A172 (cell line): Measurements from ENCODE around the gene KLHL33. TPM values are rescaled to one million over a fixed set of nuclear protein-coding genes. Genes with fewer than 3 reads are reported as not detected.

ENCODE experiments used
- DNase-seq: peaks from one replicate; pipeline ENCODE4 v3.0.0-alpha.2; 2015; ENCODE audit warnings: low spot score
- total RNA-seq: library from RNA; depleted of rRNA; stranded (reverse); fragments of >200 nt; shearing (Covaris generic); gene quantifications from 2 replicates; pipeline ENCODE4 v1.2.3, GENCODE V29; 2014; rRNA removed

KLHL33 gene, protein sequence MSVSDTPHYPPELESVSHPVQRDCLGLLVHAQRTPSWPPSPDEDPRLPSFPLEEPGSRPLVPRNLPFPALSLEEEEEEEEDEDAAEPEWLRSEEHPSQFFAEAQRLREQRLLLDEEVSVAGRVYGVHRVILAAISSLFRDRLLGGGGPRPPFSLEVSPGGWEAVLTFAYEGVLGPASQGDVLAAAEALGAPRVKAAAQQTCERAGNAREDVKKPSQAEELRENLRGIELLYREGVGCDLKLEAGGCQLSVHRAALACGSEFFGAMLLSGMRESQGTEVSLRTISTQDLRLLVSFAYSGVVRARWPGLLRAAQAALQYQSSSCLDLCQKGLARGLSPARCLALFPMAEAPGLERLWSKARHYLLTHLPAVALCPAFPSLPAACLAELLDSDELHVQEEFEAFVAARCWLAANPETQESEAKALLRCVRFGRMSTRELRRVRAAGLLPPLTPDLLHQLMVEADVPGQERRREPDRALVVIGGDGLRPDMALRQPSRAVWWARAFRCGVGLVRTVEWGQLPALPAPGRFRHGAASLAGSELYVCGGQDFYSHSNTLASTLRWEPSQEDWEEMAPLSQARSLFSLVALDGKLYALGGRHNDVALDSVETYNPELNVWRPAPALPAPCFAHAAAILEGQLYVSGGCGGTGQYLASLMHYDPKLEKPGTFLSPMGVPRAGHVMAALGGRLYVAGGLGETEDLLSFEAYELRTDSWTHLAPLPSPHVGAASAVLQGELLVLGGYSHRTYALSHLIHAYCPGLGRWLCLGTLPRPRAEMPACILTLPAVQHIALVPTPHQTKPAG
- total RNA-seq: not detected in 2 replicates

DNA sequence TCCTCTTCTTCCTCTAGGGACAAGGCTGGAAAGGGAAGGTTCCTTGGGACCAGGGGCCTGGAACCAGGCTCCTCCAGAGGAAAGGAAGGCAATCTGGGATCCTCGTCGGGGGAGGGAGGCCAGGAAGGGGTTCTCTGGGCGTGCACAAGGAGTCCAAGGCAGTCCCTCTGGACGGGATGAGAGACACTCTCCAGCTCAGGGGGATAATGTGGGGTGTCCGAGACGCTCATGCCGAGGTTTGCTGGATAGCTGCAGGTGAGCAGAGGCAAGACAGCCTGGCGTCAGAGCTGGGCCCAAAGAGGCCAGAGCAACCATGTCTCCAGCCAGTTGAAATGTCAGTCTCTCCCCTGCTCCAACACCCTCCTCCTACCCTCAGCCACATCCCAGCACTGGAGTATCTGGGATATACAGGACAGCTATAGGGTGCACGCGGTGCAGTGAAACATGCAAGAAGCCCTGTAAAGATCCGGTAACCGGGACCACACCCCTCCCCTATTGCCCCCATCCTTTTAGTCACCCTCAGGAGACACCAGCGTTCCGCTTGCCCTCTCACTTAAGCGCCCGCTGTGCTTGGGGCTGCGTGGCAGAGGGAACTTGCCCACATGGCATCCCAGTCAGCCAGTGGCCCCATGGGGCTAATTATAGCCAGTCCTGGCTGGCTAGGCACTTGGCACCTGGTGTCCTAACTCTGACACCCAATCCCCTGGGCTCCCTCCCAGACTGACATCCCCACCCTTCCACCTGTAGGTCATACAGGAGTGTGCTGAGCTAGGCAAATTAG, at the start of gene KLHL33:
Gene KLHL33 (minus strand): TSS at position 585 of the 781 bp plus-strand sequence. CDS start 355 bp downstream, at position 230.
- DNase-seq: no peak

DNA sequence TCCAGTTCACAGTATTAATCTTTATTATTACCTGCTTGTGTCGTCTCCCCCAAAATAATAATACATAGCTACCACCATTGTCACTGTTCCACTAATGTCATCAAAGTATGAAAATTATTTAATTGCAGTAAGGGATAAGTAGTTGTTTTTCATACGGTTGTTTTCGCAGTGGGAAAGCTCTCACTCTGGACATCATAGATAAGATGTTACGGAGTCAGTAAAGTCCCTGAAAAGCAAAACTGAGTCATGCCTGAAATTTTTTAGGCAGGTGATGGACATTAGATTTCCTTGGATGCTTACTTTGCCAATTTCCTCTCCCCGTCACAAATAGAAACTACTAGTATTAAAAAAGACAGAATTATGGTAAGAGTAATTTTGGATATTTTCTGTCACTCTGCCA, 46.4 kb upstream of the KLHL33 start:
- DNase-seq: no peak

DNA sequence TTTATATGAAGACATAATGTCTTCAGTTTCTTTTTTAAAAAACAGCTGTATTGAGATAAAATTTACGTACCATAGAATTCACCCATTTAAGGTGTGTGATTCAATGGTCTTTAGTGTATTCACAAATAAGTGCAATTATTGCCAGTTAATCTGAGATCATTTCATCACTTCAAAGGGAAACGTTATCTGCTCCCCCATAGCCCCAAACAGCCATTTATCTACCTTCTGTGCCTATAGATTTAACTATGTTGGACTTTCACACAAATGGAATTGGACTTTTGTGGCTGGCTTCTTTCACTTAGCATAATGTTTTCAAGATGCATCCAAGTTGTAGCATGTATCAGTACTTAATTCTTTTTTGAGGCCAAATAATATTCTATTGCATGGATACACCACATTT, 42.9 kb upstream of the KLHL33 start:
- no peak for DNase-seq

DNA sequence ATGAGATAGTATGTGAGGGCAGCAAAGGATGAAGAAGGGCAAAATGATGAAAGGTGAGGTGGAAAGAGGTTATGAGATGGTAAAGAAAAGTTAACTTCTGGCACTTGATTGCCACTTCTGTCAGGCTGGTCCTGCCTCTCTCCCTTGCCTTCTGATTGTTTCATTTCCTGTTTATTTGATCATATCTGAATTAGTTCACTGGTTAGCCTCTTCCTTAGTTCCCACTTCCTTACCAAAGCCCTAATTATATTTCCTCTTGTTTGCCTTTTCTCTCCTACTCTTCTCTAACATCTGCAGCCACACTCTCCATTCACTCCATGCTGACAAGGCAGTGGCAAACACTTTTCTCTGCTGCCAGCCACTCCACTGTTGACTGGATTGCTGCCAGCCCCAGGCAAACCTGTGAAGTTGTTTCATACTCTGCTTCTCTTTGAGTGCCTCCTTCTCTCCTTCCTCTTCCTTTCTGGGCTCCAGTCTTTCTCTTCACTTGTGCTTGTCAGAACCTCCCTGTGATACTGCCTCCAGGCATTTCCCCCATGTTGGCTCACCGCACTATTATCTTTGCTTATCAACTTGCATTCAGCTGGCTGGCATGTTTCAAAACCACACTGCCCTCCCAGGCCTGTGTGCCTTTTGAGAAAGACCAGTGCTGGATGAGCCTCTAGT, 41.4 kb upstream of the KLHL33 start:
- peak; percentile 71 for DNase-seq

DNA sequence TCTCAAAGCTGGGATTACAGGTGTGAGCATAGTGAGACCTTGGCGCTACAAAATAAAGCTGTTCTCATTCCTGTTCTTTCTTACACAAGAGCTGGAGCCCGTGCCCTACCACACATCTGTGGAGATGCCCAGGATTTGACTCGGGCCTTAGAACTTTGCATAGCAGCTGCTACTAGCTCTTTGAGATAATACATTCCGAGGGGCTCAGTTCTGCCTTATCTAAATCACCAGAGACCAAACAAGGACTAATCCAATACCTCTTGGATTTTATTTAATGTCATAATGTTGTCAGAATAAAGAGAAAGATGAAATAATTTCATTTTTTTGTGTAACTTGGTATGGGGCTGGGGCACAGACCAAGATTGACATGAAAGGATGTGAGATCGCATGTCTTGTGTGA, 40.8 kb upstream of the KLHL33 start:
- no peak for DNase-seq

DNA sequence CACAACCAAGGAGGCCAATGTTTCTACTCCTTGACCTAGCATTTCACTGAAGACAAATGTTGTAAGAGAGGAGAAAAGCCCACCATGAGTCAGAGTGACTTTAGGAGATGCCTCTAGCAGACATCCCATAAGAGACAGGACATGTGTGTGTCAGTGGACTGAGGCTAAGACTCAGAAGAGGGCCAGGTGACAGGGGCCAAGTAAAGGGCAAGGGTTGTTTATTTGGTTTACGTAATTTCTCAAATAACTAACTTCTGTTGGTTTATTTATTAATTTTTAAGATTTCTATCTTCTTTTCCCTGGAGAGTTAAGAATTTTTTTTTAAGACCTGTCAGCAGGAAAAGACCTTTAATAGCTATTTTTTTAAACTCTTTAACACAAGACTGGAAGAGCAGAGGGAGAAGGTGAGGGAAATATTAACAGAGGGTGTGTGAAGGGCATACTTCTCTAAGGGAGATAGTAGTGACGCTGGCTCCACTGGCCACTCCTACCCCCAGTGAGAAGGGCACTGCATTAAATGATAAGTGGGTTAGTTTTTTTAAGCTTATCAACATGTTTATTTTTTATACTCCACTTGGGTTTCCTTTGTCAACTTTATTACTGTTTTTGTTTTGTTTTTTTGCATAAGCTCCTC, 36.7 kb upstream of the KLHL33 start:
- no peak for DNase-seq

DNA sequence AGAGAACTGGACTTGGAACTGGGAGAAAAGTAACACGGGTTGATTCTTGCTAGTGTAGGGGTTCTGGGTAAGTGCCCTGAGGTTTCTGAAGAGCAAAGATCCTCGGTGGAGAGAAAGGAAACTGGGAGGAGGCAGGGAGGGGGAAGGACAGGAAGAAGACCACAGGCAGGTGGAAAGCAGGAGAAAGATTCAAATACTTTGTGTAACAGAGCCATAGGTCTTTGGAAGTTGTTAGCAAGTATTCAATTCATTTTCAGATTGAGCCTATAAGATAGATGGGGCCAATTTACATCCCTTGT, 34.6 kb upstream of the KLHL33 start:
- DNase-seq: peak; percentile 17

DNA sequence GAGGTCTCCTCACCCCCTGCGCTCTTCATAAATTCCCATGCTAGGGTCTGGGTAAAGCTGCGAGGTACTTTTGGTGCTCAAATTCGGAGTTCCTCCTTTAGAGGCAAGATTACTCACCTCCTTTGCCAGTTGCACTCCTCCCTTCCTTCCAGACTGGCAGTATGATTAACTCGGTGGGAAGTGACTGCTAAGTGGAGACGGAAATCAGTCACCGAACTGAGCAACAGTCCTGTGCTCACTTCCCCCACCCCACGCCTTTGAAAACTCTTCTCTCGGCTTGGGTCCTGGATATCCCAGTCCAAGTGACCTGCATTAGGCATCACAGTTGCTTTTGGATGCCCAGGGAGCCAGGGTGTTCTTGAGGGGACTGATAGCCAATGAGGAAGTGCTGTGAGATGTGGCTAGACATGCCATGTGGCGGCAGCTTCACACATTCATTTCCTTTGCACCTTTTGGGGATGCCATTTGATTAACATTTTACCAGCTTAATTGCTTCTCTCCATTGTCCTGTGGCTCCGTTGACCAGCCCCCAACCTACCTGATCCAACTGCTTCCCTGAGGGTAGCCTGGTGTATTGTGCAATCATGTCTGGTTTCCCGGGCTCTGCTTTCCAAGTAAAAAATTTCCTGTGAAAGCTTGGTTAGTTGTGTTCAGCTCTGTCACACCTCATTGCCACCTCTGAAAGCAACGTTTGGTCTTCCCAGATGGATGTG, 34.1 kb upstream of the KLHL33 start:
- peak; percentile 63 for DNase-seq

DNA sequence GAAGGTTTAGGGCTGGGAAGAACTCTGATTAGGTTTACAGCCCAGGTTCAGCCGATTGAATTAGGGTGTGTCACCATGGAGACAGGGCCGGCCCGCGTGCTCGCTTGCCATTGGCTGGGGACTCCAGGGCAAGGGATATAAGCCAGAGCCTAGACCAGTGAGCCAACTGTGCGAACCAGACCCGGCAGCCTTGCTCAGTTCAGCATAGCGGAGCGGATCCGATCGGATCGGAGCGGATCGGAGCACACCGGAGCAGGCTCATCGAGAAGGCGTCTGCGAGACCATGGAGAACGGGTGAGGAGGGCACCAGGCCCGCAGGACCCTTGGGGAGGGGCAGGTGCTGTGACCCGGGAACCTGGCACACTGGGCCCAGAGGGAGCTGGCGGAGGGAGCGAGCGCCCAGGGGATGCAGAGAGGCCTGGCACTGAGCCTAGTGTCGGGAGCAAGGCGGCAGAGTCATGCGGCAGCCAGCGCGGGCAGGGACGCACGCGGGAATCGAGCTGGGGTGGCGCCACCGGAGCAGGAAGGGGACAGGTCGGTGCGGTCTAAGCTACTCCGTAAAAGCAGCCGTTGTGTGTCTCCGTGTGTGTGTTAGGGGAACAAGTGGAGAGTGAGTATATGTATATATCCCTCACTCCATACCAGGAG, 33.4 kb upstream of the KLHL33 start, which contains the start of gene PNP:
Gene PNP (plus strand): TSS at position 165 of the 648 bp plus-strand sequence. CDS start 119 bp downstream, at position 284.
- DNase-seq: peak; percentile 64

DNA sequence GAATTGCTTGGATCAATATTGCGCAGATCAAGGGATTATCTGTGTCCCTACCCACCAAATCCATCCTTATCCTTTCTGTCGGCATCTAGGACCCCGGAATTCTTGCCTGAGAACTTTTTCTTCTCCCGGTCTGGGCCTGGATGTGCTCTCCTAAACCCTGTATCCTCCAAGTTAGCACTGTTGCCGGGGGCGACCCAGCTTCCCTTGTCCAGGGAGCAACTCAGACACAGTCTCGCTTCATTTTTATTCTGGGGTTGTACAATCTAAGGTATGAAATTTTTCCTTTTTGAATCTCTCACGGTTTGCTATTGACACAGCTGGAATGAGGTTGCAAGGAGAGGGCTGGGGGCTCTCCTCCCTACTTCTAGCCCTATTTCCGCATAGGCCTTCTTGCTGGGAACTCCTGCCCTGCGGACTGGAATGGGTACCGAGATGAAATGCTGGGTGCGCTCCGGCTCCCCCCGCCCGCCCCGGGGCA, 32.8 kb upstream of the KLHL33 start:
- DNase-seq: no peak

DNA sequence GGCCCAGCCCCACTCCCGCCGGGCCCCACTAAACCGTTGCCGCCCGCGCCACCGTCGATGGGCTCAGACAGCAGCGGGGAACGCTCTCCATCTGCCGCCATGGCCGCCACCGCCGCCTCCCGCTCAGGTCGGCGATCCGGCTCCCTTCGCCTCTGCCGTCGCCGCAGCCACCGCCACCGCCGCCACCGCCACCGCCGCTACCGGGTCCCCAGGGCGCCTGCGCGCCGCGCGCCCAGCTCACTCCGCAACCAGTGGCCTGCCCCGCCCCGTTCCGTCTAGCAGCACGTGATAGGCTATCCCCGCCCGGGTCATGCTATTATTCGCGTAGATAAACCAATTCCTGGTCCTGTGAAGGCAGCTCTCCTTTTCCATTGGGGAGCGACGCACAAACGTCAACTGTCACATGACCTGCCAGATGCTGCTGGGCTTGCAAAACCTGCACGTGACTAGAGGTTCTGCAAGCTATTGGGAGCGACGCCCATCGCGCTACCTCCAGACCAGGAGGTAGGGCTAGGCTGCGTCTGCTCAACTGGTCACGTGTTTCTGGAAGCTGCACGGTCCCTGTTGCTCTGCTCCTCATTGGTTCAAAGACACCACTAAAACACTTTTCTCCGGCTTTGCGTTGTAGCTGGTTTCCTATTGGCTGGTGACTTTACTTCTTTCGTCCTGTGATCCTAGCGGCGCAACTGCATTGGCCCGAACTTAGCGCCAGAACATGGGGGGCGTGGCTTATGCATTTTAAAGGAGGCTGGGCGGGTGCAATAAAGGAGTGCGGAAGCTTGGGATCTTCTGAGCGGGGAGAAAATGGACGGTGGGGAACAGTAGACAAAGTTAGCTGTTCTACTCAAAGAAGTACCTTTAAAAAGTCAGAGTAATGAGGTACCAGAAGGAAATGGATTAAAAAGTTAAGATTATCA, 25.5 kb upstream of the KLHL33 start, which contains the start of gene PIP4P1:
Gene PIP4P1 (minus strand): TSS at position 210 of the 917 bp plus-strand sequence. CDS start 109 bp downstream, at position 101.
- peak; percentile 99 for DNase-seq

DNA sequence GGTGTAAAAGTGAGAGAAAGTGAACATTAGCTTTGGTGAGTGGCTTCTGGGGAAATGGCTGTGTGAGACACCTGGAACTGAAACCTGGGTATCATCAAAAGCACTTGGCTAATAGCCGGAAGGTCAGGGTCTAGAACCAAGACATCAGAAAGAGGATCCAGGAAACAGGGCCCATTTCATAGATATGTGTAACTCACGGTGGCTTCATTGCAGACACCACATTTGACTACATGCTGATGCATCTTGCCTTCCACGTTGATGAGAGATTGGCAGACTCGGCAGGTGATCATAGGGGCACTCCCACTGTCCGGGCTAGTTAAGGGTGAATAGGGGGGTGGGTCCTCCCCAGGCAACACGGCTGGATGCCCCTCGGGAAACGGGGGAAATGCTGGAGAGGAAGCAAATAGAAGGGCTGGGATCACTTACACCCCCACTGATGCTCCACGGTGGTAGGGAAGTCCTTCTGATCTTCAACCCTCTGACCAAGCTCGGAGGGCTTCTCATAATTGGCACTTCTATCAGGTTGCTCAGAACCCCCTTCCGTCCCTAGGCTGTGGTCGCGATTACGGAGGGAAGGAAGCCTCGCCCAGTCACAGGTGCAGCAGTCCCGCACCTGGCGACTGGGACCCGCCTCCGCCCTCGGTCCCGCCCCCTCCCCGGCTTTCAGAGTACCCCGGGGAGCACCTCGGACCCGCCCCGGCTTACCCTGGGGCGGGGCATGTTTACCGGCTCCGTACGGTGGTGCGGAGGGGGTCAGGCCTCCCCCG, 24.7 kb upstream of the KLHL33 start:
- DNase-seq: no peak

DNA sequence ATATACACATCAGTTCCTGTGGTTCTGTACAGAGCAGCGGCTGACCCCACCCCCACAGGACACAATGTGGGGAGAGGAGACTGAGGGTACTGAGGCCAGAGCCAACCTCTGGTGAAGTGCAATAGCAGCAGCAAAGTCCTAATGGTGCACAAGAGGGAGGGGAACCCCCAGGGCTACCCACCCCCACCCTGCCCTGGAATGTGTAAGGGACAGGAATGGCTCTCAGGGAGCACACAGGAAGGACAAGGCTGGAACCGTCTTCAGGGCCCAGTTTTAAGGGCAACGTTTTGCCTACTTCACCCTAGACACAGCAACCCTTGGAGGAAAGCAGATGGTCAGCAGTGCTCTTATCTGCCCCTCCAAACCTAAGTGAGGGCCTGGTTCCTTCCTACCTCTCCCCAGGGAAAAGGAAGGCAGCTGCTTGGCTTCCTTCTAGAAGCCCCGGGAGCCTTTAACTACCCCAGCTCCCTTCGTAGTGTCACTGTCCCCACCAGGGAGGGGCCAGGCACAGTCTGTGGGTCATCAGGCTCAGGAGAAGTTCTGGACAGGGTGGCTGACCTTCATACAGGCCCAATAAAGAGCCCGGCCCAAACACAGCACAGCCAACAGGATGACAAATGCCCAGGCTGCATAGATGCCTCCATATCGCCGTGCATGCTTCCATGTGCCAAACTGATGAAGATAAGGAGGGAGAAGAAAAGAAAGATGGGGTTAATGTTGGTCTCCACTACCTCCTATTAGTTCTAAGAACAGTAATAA, 22.2 kb upstream of the KLHL33 start:
- DNase-seq: no peak

DNA sequence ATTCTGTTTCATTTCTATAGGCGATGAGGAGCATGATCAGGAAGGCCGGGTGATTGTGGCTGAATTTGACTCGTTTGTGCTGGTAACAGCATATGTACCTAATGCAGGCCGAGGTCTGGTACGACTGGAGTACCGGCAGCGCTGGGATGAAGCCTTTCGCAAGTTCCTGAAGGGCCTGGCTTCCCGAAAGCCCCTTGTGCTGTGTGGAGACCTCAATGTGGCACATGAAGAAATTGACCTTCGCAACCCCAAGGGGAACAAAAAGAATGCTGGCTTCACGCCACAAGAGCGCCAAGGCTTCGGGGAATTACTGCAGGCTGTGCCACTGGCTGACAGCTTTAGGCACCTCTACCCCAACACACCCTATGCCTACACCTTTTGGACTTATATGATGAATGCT, 21.0 kb upstream of the KLHL33 start:
- DNase-seq: no peak

DNA sequence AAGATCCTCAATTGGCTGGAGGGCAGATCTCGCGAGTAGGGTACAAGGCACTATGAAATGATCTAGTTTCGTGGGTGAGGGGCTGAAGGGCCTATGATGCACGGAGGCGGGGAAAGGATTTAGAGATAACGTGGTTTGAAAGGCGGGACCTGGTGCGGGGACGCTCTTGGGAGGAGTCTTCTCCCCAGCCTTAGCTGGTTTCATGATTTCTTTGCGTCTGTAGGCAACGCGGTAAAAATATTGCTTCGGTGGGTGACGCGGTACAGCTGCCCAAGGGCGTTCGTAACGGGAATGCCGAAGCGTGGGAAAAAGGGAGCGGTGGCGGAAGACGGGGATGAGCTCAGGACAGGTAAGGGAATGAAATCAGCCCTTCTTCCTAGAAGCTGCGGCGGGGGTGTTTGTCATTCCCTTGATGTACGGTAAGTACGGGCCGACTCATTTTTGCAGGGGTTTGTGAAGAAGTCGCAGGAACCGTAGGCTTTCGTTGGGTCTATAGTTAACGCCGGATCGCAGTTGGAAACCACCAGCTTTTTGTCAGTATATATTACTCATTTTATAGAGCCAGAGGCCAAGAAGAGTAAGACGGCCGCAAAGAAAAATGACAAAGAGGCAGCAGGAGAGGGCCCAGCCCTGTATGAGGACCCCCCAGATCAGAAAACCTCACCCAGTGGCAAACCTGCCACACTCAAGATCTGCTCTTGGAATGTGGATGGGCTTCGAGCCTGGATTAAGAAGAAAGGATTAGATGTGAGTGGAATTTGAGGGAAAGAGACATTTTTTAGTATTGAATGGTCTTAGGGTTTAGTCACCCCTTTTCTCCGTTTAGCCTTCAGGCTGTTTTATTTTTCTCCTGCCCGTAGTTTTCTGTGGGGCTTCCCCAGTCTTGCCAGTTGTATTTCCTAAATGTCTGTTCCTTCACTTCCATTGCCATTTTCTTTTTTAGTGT, 19.7 kb upstream of the KLHL33 start:
- DNase-seq: peak; percentile 69
